ENCODE data around the gene NYAP2. TPM values are rescaled to one million over a fixed set of nuclear protein-coding genes. Genes with fewer than 3 reads are reported as not detected.
A peak's percentile ranks its signal among the peaks of the same experiment; 100 is the strongest.

NYAP2 gene
- total RNA-seq, 1 donor from 2014 or later = not detected

DNA sequence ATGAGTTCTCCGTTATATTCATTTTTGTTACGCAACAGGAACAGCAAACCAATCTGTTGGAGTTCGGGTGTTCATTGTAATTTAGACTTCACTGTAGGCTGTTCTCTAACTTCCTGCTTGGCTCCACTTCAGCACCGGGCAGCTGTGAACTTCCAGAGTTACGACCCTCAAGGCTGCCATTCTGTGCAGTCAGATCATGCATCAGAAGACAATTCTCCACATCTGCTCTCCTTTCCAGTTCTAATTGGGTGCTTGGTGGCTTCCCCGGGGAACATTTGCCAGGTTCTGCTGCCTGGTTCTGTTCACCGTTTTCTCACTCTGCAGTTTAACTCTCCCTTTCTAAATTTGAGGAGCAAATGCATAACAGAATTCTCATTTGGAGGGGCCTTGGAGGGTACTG is 237.7 kb downstream of the NYAP2 start:
- no peak for FAIRE-seq
- Histone ChIP-seq H3K27me3 (ENCODE audit: control insufficient read depth, insufficient read depth, low read length) (peaks cover 2% of the 10 kb centered on the region), H3K36me3 (ENCODE audit: control insufficient read depth, insufficient read depth, low read length) (no peaks in the 10 kb centered on the region), H3K4me3 (ENCODE audit: low read depth, low read length) (no peak overlapping the region)
- TF ChIP-seq, protein P1, sequence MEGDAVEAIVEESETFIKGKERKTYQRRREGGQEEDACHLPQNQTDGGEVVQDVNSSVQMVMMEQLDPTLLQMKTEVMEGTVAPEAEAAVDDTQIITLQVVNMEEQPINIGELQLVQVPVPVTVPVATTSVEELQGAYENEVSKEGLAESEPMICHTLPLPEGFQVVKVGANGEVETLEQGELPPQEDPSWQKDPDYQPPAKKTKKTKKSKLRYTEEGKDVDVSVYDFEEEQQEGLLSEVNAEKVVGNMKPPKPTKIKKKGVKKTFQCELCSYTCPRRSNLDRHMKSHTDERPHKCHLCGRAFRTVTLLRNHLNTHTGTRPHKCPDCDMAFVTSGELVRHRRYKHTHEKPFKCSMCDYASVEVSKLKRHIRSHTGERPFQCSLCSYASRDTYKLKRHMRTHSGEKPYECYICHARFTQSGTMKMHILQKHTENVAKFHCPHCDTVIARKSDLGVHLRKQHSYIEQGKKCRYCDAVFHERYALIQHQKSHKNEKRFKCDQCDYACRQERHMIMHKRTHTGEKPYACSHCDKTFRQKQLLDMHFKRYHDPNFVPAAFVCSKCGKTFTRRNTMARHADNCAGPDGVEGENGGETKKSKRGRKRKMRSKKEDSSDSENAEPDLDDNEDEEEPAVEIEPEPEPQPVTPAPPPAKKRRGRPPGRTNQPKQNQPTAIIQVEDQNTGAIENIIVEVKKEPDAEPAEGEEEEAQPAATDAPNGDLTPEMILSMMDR (IDR thresholded peaks at IDR 0.05; ENCODE audit: insufficient read depth, low read length, severe bottlenecking) = no peak
- DNase-seq (ENCODE audit: low read depth) = no peak

DNA sequence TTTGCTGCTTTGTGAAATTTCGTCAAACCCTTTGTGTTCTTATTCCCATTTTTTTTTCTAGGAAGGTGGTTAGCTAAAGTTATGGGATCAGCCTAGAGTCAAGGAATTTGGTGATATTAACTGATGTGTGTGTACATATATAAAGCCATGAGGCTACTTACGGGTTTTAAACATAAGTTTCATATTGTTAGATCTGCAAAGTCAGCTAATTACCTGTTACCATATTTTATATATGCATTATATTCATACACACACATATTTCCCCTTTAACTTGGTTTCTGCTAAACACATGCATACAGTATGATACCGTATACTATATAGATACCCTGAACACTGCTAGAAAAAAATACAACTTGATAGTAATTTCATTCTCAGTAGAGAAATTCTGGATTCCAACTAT is 241.0 kb downstream of the NYAP2 start:
- TF ChIP-seq, protein P1 (IDR thresholded peaks at IDR 0.05; ENCODE audit: insufficient read depth, low read length, severe bottlenecking) = no peak
- DNase-seq (ENCODE audit: low read depth) (no peak), FAIRE-seq (no peak)
- Histone ChIP-seq H3K36me3 (ENCODE audit: control insufficient read depth, insufficient read depth, low read length) (no peaks in the 10 kb centered on the region), H3K27me3 (ENCODE audit: control insufficient read depth, insufficient read depth, low read length) (no peaks in the 10 kb centered on the region), H3K4me3 (ENCODE audit: low read depth, low read length) (no peak overlapping the region)

DNA sequence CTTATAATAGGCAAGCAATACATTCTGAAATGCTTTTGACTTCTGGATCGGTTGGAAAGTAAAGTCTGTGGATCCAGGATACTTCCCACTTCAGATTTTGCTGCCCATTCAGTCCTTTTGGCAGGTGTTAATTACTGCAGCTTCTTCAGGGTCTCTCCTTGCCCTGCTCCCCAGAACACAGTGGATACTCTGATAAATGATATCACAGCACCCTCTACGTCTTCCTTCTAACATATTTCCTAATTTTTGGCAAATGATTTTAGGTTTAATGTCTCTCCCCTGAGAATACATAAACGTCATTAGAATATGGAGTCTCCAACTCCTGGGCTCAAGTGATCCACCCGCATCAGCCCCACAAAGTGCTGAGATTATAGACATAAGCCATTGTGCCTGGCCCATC is 249.8 kb downstream of the NYAP2 start:
- no peak overlapping the region for H3K4me3 ChIP-seq (ENCODE audit: low read depth, low read length)
- H3K36me3 ChIP-seq (ENCODE audit: control insufficient read depth, insufficient read depth, low read length) = no peaks in the 10 kb centered on the region
- FAIRE-seq (no peak), DNase-seq (ENCODE audit: low read depth) (no peak)
- H3K27me3 ChIP-seq (ENCODE audit: control insufficient read depth, insufficient read depth, low read length) = no peaks in the 10 kb centered on the region
- TF ChIP-seq, protein P1 (IDR thresholded peaks at IDR 0.05; ENCODE audit: insufficient read depth, low read length, severe bottlenecking) = no peak

DNA sequence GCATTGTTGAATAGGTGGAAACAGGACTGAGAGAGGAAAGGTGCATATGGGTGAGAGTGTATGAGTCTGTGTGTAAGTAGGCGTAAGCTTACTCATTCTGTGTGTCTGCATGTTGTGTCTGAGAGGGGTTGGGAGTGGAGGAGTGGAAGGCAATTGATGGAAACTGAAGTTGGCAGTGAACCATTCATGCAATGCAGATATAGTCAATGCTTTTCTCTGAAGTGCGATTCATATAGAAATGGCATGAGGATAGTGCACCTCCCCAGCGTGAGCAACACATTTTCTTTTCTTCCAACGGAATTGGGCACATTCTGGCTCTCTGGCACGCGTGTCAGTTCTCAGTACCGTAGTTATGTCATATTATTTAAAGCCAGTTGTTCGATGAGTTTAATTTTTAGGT is 250.5 kb downstream of the NYAP2 start:
- H3K27me3 ChIP-seq (ENCODE audit: control insufficient read depth, insufficient read depth, low read length) = no peaks in the 10 kb centered on the region
- FAIRE-seq (no peak), DNase-seq (ENCODE audit: low read depth) (no peak)
- TF ChIP-seq, protein P1 (IDR thresholded peaks at IDR 0.05; ENCODE audit: insufficient read depth, low read length, severe bottlenecking) = no peak
- no peaks in the 10 kb centered on the region for H3K36me3 ChIP-seq (ENCODE audit: control insufficient read depth, insufficient read depth, low read length)
- no peak overlapping the region for H3K4me3 ChIP-seq (ENCODE audit: low read depth, low read length)

DNA sequence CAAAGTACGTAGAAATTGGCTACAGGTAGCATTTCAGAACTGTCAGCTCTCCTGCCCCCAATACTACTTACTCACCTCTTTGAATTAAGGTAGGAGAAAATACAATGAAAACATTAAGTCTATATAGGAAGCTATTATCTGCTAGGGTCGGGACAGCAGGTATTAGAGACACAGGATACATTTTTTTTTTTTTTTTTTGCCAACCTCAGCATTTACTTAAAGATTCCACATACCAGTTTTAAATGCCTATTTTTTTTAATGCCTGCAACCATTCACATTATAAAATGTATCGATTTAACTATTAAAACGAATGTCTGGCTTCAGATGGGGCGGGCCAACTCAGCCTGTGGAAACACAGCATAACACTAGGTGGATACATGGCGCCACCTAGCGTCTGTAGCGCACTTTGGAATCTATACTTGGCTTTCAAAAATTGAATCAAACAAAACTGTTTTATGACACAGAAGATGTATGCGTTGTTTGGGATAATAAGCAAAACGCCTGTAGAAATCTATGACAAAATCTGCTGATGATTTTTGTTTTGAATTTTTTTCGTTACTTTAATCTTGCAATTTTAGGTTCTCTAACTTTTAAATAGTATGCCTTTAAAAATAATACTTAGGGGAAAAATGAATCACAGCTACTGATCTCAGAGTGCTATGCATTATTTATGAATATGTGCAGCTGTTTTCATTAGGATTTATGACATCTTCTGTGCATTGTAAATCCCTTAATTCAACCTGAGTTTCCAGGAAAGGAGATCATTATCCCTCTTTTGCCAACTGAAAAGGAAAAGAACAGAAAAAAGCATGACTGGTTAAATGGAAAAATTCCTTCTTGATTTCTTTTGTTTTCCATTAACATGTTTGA is 261.0 kb downstream of the NYAP2 start:
- Histone ChIP-seq H3K27me3 (ENCODE audit: control insufficient read depth, insufficient read depth, low read length) (no peaks in the 10 kb centered on the region), H3K36me3 (ENCODE audit: control insufficient read depth, insufficient read depth, low read length) (no peaks in the 10 kb centered on the region), H3K4me3 (ENCODE audit: low read depth, low read length) (no peak overlapping the region)
- TF ChIP-seq, protein P1 (IDR thresholded peaks at IDR 0.05; ENCODE audit: insufficient read depth, low read length, severe bottlenecking) = peak; percentile 76
- FAIRE-seq (no peak), DNase-seq (ENCODE audit: low read depth) (peak; percentile 55)

Measured in bronchial epithelial cell (primary cell).